ENCODE results near the gene GREM1.

Gene GREM1

GRCh38 chr15:32732574-32733157 is 14.9 kb downstream of the GREM1 start:
- no peak for DNase-seq

- no peak for DNase-seq
Measured at GRCh38 chr15:32733281-32733680, 15.5 kb downstream of the GREM1 start.

GRCh38 chr15:32735989-32736700 is 18.3 kb downstream of the GREM1 start:
- DNase-seq, result no peak

- no peak for DNase-seq
Measured at GRCh38 chr15:32736701-32737061, 18.9 kb downstream of the GREM1 start.

GRCh38 chr15:32737304-32737703 is 19.5 kb downstream of the GREM1 start:
- DNase-seq, result no peak

- no peak for DNase-seq
Measured at GRCh38 chr15:32738666-32739065, 20.9 kb downstream of the GREM1 start.

GRCh38 chr15:32739522-32740063 is 21.8 kb downstream of the GREM1 start:
- DNase-seq, result no peak

- no peak for DNase-seq
Measured at GRCh38 chr15:32743411-32744140, 25.8 kb downstream of the GREM1 start.

GRCh38 chr15:32746116-32746857 is 28.5 kb downstream of the GREM1 start:
- no peak for DNase-seq

- DNase-seq, result no peak
Measured at GRCh38 chr15:32747921-32748342, 30.1 kb downstream of the GREM1 start.

- no peak for DNase-seq
Measured at GRCh38 chr15:32750979-32751378, 33.2 kb downstream of the GREM1 start.

GRCh38 chr15:32757426-32757825 is 39.6 kb downstream of the GREM1 start:
- DNase-seq, result no peak

GRCh38 chr15:32763295-32763694 is 45.5 kb downstream of the GREM1 start:
- no peak for DNase-seq

GRCh38 chr15:32765236-32765635 is 47.4 kb downstream of the GREM1 start:
- no peak for DNase-seq

- no peak for DNase-seq
Measured at GRCh38 chr15:32766101-32766500, 48.3 kb downstream of the GREM1 start.

- no peak for DNase-seq
Measured at GRCh38 chr15:32767236-32767635, 49.4 kb downstream of the GREM1 start.

GRCh38 chr15:32774022-32774421 is 56.2 kb downstream of the GREM1 start:
- DNase-seq, result no peak

- no peak for DNase-seq
Measured at GRCh38 chr15:32775103-32775502, 57.3 kb downstream of the GREM1 start.

GRCh38 chr15:32778391-32779176 is 60.8 kb downstream of the GREM1 start:
- DNase-seq, result no peak

GRCh38 chr15:32781781-32782180 is 64.0 kb downstream of the GREM1 start:
- DNase-seq, result no peak

- no peak for DNase-seq
Measured at GRCh38 chr15:32784581-32784980, 66.8 kb downstream of the GREM1 start.

- DNase-seq, result no peak
Measured at GRCh38 chr15:32786906-32787305, 69.1 kb downstream of the GREM1 start.
